A673 (cell line): Measurements from ENCODE around the gene NHS. TPM values are rescaled to one million over a fixed set of nuclear protein-coding genes. Genes with fewer than 3 reads are reported as not detected.

ENCODE experiments used
- BruUV-seq: library from RNA; stranded (reverse); fragments of 400-500 nt; replicated peaks from 2 replicates; lab custom pipeline; 2021; lab: Mats Ljungman, UMichigan
- CTCF ChIA-PET: fragments of 300-600 bp; sonication (Branson Sonifier 250); formaldehyde crosslinking; loops from one replicate; lab custom pipeline; 2022; ENCODE audit warnings: antibody characterized with exemption; lab: Charles Lee
- POLR2A ChIA-PET: fragments of 300-600 bp; sonication (Branson Sonifier 250); formaldehyde crosslinking; loops from one replicate; lab custom pipeline; 2022; ENCODE audit warnings: antibody characterized with exemption; ENCODE audit not compliant: low non-redundant PET; lab: Charles Lee
- DNase-seq: peaks from one replicate; pipeline ENCODE4 v3.0.0-alpha.2; 2015; ENCODE audit warnings: low spot score
- H3K27ac ChIP-seq: fragments of 200-600 bp; sonication (generic); 2 replicates; pipeline ENCODE4 v1.5.1; 2016; ENCODE audit warnings: mixed run types, low read depth, mild to moderate bottlenecking, mixed read lengths, antibody characterized with exemption, low read length; ENCODE audit not compliant: poor library complexity, severe bottlenecking
- H3K27me3 ChIP-seq: fragments of 200-600 bp; sonication (generic); replicated peaks from 2 replicates; pipeline ENCODE4 v1.6.1; 2017; ENCODE audit warnings: mixed run types, low read depth, mild to moderate bottlenecking, mixed read lengths, antibody characterized with exemption, low read length; ENCODE audit not compliant: insufficient read depth, poor library complexity
- H3K36me3 ChIP-seq: fragments of 200-600 bp; sonication (generic); 2 replicates; pipeline ENCODE4 v1.6.1; 2016; ENCODE audit warnings: mixed run types, mild to moderate bottlenecking, mixed read lengths, antibody characterized with exemption, low read length; ENCODE audit not compliant: insufficient read depth, poor library complexity, severe bottlenecking
- H3K4me1 ChIP-seq: fragments of 200-600 bp; sonication (generic); 2 replicates; pipeline ENCODE4 v1.6.1; 2017; ENCODE audit warnings: mixed run types, mild to moderate bottlenecking, mixed read lengths, antibody characterized with exemption, low read length; ENCODE audit not compliant: insufficient read depth, poor library complexity, severe bottlenecking
- H3K4me3 ChIP-seq: fragments of 200-600 bp; sonication (generic); 2 replicates; pipeline ENCODE4 v1.5.1; 2016; ENCODE audit warnings: low read depth, mixed run types, mild to moderate bottlenecking, mixed read lengths, low read length; ENCODE audit not compliant: poor library complexity, severe bottlenecking
- H3K9me3 ChIP-seq: fragments of 200-600 bp; sonication (generic); 2 replicates; pipeline ENCODE4 v1.6.1; 2016; ENCODE audit warnings: mixed run types, low read depth, mild to moderate bottlenecking, mixed read lengths, antibody characterized with exemption, low read length; ENCODE audit not compliant: poor library complexity, severe bottlenecking
- CTCF ChIP-seq: fragments of 300-800, 200-600 bp; sonication (generic); conservative IDR thresholded peaks from 2 replicates; pipeline ENCODE4 v1.5.1; 2017; ENCODE audit warnings: low read depth, mild to moderate bottlenecking, antibody characterized with exemption, low read length, moderate library complexity, mixed read lengths
- EZH2 ChIP-seq: fragments of 200-600 bp; sonication (generic); IDR thresholded peaks from 2 replicates; pipeline ENCODE4 v1.6.1; 2017; ENCODE audit warnings: borderline replicate concordance, low read depth, mild to moderate bottlenecking, mixed read lengths, antibody characterized with exemption, low read length; ENCODE audit not compliant: poor library complexity, severe bottlenecking
- intact Hi-C: fragments of 100-400 bp; cut with micrococcal nuclease; formaldehyde crosslinking; loops from one replicate; pipeline ENCODE4 v1.10.0; 2022; ENCODE audit not compliant: unreplicated experiment
- total RNA-seq: library from RNA; stranded (reverse); gene quantifications from 2 replicates; pipeline ENCODE4 v1.2.3, GENCODE V29; 2021

The NHS gene
- total RNA-seq, 1 experiment from 2014 or later, result 0.37 TPM

GRCh38 chrX:17547658-17548057, 172.7 kb downstream of the NHS start:
- Histone ChIP-seq H3K9me3 (no peaks in the 10 kb centered on the region), H3K27me3 (peaks cover 14% of the 10 kb centered on the region), H3K27ac (no peak overlapping the region), H3K4me3 (no peak overlapping the region), H3K36me3 (no peaks in the 10 kb centered on the region), H3K4me1 (no peaks in the 10 kb centered on the region)
- no TSS peak for BruUV-seq
- no peak for DNase-seq
- POLR2A ChIA-PET, result no interaction called here
- TF ChIP-seq EZH2, result no peak
- TF ChIP-seq CTCF, result no peak
- CTCF ChIA-PET, result no interaction called here
- intact Hi-C loops, result no loop called here

- no peak for DNase-seq
- intact Hi-C loops, result no loop called here
- H3K27ac ChIP-seq, result no peak overlapping the region
Measured at GRCh38 chrX:17549107-17549651, 174.2 kb downstream of the NHS start.

GRCh38 chrX:17550011-17550410, 175.0 kb downstream of the NHS start:
- no peak for DNase-seq
- ChIA-PET POLR2A (no interaction called here), CTCF (no interaction called here)
- no TSS peak for BruUV-seq
- Histone ChIP-seq H3K27ac (no peak overlapping the region), H3K9me3 (no peaks in the 10 kb centered on the region), H3K4me1 (no peaks in the 10 kb centered on the region), H3K36me3 (no peaks in the 10 kb centered on the region), H3K4me3 (no peak overlapping the region), H3K27me3 (no peaks in the 10 kb centered on the region)
- intact Hi-C loops, result no loop called here
- no peak for TF ChIP-seq CTCF

More at GRCh38 chrX:17549107-17549651, 174.2 kb downstream of the NHS start:
- Histone ChIP-seq H3K4me1 (no peaks in the 10 kb centered on the region), H3K4me3 (no peak overlapping the region), H3K27me3 (no peaks in the 10 kb centered on the region), H3K36me3 (no peaks in the 10 kb centered on the region), H3K9me3 (no peaks in the 10 kb centered on the region)
- ChIA-PET CTCF (no interaction called here), POLR2A (no interaction called here)
- no peak for TF ChIP-seq EZH2
- no peak for TF ChIP-seq CTCF
- no TSS peak for BruUV-seq
